ENCODE data around the gene AIP.
"Not testable (repeated sequence)": the region's sequence is repeated elsewhere in the genome, so short reads cannot be mapped to it uniquely, and the experiment has no call there.

Gene AIP

GRCh38 chr11:67507864-67508485 lies 25.1 kb downstream of the AIP start, which contains the start of gene CDK2AP2:
TSS of gene CDK2AP2 (minus strand) at chr11:67508162. CDS start at chr11:67508082, 80 bp downstream.
- peak; percentile 100 for DNase-seq

DNA sequence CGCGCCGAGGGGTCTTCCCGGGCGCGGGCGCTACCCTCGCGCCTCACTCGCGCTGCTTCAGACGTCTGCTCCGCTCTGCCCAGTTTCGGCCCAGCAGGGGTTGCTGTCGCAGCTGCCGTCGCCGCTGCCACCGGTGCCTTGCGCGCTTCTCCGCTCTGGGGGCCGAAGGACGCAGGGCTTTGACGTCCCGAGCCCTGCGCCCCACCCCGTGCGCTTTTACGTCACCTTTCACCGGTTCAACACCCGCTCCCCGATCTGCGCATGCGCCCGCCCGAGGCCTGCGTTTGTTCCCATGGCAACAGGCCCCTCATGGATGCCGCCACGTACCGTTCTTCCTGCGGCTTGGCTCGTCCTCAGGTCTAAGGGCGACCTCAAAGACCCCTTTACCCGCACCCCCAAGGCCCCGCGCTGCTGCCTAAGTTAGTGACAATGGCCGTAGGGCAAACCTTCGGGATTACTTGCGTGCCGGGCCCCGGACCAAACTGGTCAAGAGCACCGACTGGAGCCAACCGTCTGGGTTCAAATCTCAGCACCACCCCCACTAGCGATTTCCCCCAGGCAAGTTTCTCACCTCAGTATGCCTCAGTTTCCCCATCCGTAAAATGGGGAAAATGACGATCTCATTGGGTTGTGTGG lies 25.8 kb downstream of the AIP start:
- DNase-seq = peak; percentile 98

GRCh38 chr11:67510023-67510345 lies 27.2 kb downstream of the AIP start:
- DNase-seq = no peak

GRCh38 chr11:67511558-67511957 lies 28.7 kb downstream of the AIP start:
- DNase-seq = not testable (repeated sequence)

GRCh38 chr11:67514116-67514515 lies 31.3 kb downstream of the AIP start:
- DNase-seq = no peak

- DNase-seq = no peak
These were observed 34.0 kb downstream of the AIP start for GRCh38 chr11:67516806-67517205.

DNA sequence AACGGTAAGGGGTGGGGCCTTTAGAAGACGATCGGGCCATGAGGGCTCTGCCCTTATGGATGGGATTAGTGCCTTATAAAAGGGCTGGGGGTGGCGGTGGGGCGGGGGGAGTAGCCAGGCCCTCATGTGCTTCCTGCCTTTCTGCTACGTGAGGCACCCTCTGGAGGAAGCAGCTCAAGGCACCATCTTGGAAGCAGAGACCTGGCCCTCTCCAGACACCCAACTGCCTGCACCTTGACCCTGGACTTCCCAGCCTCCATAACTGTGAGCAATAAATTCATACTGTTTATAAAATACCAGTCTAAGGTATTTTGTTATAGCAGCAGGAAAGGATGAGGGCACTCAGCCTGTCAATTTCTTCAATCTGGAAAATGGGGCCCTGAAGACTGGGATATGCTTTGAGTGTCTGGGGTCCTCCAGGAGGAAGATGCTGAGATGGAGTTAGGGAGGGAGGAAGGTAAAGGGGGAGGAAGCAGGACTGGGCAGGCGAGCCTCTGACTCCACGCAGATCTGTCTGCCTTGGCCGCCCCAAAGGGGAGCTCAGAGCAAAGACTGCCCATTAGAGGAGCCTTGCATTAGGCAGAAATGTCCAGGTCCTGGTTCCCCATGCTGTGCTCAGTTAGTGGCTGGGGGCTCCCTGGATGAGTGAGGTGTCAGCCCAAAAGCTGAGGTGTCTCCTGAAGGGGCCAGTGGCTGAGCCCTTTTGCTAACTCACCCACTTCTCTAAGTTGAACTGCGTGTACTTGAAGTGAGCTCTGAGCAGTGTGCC lies 35.1 kb downstream of the AIP start:
- DNase-seq = no peak

- no peak for DNase-seq
These were observed 36.9 kb downstream of the AIP start for GRCh38 chr11:67519726-67520125.

- no peak for DNase-seq
These were observed 38.3 kb downstream of the AIP start for GRCh38 chr11:67520856-67521824.

GRCh38 chr11:67521924-67522323 lies 39.1 kb downstream of the AIP start:
- no peak for DNase-seq

GRCh38 chr11:67522338-67522737 lies 39.5 kb downstream of the AIP start:
- no peak for DNase-seq

DNA sequence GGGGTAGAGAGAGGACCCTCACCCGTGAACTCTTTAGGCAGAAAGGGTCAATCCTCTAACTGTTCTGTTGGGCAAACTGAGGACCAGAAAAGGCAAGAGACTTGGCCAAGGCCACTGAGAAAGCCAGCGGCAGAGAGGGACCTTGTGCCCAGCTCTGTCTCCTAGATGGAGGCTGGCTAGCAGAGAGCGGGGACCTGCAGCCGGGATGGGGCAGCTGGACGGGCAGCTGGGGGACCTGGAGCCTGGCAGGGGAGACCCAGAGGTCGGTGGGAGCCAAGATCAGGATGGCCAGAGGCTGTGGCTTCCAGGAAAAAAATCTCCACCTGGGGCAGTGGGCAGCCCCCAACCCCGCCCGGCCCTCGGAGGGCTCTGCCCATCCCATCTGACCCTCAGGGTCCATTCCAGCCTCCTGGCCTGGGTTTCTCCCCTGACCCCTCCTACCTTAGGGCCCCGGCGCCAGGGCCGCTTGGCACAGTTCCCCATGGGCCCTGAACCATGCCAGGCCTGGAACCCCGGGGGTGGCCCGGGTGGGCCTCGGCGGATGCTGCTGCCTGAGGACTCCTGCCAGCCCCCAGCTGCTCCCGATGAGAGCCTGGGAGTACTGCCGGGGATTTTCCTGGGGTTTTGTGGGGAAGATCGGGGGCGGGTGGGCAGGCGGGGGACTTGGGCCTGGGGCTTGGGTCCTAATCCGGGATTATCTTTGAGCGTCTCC lies 40.2 kb downstream of the AIP start, which contains the start of gene CABP2:
Gene CABP2, minus strand, starts transcription at position 603 of the 712 bp plus-strand sequence. Its CDS starts 120 bp downstream, at position 483.
- DNase-seq = no peak

DNA sequence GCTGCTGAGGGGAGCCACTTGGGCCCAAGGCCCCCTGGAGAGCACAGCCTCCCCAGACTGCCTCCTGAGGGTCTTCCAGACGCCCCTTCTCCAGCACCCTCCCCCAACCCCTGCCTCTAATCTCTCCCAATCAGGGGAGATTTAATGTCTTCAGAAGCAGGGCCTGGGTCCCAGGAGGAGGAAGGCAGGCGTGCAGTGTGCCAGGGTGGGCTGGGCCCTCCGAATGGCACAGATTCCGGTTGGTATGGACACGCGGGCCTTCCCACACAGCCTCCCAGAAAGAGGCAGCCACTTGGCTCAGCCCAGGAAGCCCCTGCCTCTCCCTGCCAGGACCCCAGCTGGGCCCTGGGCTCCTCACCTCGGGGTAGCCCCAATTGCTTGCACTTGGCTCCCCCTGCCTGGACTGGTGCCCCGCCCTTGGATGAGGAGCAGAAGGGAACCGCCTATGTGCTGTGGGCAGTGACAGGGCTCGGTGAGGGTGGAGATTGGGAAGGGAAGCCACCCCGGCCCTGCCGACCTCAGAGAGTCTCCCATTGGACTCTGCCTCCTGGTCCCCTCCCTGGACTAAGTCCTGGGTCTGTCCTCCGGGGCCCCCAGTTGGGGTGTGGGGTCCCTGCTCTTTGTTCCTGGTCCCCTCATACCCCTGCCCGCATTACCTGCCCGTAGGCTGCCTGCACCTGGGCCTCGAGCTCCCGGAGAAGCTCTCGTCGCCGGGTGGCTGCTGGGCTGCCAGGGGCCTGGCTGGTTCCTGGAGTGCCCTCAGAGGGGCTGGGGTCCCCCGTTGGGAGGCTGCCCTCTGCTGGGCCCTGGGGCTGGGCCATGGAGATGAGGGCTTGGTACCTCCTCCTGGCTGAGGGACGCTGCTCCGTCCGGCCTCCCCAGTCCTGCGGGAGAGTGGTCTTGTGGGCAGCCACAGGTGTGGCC lies 41.0 kb downstream of the AIP start:
- DNase-seq = no peak

- no peak for DNase-seq
These were observed 41.6 kb downstream of the AIP start for GRCh38 chr11:67524480-67524808.

DNA sequence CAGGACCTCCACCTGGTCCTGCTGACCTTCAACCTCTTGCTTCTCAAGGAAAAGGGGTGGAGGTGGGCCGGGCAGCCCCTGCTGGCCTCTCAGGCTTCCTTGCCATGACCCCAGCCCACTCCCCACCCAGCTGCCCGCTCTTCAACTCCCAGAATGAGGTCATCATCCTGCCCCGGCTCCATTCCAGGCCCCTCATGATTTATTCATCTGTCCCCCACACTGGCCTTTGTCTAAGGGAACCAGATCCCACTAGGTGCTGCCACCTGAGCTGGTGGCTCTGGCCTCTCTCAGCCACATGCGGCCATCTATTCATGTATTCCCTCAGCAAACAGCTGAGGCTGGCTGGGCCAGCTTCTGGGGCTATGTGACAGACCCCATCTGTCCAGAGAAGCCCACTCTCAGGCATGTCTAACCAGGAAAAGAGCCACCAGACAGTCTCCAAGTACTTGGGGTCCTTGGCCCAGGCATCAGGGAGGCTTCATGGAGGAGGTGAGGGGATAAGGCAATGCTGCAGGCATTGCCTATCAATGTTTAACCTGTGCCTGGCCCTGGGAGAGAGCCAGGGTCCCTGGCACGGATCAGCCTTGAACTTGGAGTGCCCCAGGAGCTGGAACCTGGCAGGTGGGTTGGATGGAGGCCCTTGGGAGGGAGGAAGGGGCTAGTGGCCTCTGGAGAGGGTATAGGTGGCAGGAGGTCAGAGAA lies 42.6 kb downstream of the AIP start:
- DNase-seq = no peak

- DNase-seq = no peak
These were observed 45.5 kb downstream of the AIP start for GRCh38 chr11:67528376-67528775.

DNA sequence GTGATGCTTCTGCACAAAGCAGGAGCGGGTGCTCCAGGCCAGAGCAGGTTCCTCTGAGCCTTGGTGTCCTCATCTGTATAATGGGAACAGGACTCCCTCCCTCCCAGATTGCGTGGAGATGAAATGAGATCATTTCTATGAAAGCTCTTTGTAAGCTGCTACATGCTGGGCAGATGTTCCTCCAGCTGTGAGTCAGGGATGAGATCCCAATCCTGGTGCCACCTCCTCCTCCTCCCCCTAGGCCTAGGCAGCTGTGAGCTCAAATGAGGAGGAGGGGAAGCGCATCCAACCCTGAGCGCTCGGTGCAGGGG lies 47.4 kb downstream of the AIP start:
- DNase-seq = no peak

DNA sequence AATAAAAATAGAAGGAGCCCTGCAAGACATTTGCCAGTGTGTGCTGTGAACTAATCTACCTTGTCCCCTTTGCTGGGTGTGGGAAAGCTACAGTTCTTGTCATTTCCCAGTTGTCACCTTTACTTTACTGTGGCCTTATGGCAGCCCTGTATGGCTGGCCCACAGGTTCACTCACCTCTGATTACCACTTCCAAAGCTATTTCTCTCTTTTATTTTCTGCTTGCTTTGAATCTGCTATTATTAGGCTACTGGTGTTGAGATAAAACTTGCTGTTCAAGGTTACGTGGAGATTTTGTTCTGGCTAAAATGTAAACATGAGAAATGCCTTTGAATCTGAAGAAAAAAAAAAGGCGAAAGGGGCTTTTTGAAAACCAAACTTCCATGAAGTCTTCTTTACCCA lies 50.1 kb downstream of the AIP start:
- DNase-seq = no peak

DNA sequence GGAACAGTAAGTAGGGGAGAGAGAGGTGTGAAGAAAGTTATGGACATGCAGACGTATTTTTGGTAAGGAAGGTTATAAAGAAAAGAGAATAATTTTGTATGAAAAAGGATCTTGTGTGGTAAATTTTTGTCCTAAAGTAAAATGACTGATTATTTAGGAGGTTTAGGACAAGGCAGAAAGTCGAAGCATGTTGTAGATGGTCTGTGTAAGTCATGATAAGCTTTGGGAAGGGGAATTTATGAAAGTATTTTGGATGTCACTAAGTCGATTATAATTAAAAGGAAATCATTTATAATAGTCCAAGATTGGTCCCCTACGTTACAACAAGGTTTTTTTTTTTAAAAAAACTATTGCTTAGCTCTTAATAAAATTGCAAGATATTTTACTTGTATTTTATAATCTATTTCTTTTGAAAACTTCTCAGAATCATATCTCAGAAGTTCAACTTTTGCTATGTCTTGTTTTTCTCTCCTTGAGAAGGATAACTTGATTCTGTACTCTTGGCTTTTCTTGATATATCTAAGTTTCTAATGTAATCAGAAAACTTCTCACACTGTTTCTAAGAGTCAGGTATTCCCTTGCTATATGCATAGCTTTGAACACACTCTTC lies 51.3 kb downstream of the AIP start:
- DNase-seq = no peak

- no peak for DNase-seq
These were observed 52.7 kb downstream of the AIP start for GRCh38 chr11:67535561-67535960.

Measured in NCI-H774 (cell line).